ENCODE measurements around the gene OR13C5. TPM values are rescaled to one million over a fixed set of nuclear protein-coding genes. Genes with fewer than 3 reads are reported as not detected.

OR13C5 gene
- total and polyA plus RNA-seq, 7 donors, result not detected

GRCh38 chr9:104556830-104557634, 42.2 kb downstream of the OR13C5 start:
- WGBS, 3 donors, result 86 to 91% (median 88%) methylated on average over 8 of the region's 8 CpGs
- H3K4me3 ChIP-seq, result no peak overlapping the region
- ATAC-seq (no peak), DNase-seq (no peak)
- no peaks in the 10 kb centered on the region for H3K27me3 ChIP-seq (ENCODE audit: insufficient read depth in 3 of 3, low read length in 2 of 3)
- no peak for TF ChIP-seq CTCF (IDR thresholded peaks at IDR 0.05)
- intact Hi-C loops (cut with DNase I), result no loop called here
- H3K36me3 ChIP-seq (ENCODE audit: insufficient read depth in 1 of 2, low read depth in 1 of 2), result no peaks in the 10 kb centered on the region
- no peak overlapping the region for H3K27ac ChIP-seq
- H3K9me3 ChIP-seq, result peaks cover 5% of the 10 kb centered on the region
- H3K4me1 ChIP-seq, result no peaks in the 10 kb centered on the region

DNA sequence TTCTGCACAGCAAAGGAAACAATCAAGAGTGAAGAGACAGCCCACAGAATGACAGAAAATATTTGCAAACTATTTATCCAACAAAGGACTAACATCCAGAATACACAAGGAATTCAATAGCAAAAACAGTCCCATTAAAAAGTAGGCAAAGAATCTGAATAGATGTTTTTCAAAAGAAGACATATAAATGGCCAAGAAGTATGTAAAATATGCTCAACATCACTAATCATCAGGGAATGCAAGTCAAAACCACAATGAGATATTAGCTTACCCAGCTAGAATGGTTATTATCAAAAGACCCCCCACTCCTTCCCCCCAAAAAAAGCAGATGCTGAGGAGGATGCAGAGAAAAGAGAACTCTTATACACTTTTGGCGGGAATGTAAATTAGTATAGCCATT, 43.7 kb downstream of the OR13C5 start:
- Histone ChIP-seq H3K4me3 (no peak overlapping the region), H3K27me3 (ENCODE audit: insufficient read depth in 3 of 3, low read length in 2 of 3) (no peaks in the 10 kb centered on the region), H3K9me3 (peaks cover 5% of the 10 kb centered on the region), H3K4me1 (no peaks in the 10 kb centered on the region), H3K36me3 (ENCODE audit: insufficient read depth in 1 of 2, low read depth in 1 of 2) (no peaks in the 10 kb centered on the region), H3K27ac (no peak overlapping the region)
- DNase-seq (no peak), ATAC-seq (no peak)
- TF ChIP-seq CTCF (IDR thresholded peaks at IDR 0.05), result no peak
- 93 to 100% (median 98%) methylated on average over 1 of the region's 1 CpG for WGBS, 3 donors
- intact Hi-C loops (cut with DNase I), result no loop called here

- DNase-seq (no peak), ATAC-seq (no peak)
- intact Hi-C loops (cut with DNase I), result no loop called here
- Histone ChIP-seq H3K27ac (no peak overlapping the region), H3K36me3 (ENCODE audit: insufficient read depth in 1 of 2, low read depth in 1 of 2) (no peaks in the 10 kb centered on the region), H3K27me3 (ENCODE audit: insufficient read depth in 3 of 3, low read length in 2 of 3) (no peaks in the 10 kb centered on the region), H3K9me3 (no peaks in the 10 kb centered on the region), H3K4me1 (no peaks in the 10 kb centered on the region), H3K4me3 (no peak overlapping the region)
- 19 to 27% (median 21%) methylated on average over 1 of the region's 1 CpG for WGBS, 3 donors
- no peak for TF ChIP-seq CTCF (IDR thresholded peaks at IDR 0.05)
Observed at GRCh38 chr9:104553261-104553660, 46.0 kb downstream of the OR13C5 start.

Other genes starting within 250 kb of the OR13C5 start
- not detected for gene OR13F1, start 95.2 kb downstream of the OR13C5 start, total RNA-seq
- not detected for gene OR13F1, start 95.2 kb downstream of the OR13C5 start, polyA plus RNA-seq
- not detected for gene OR13C4, start 72.2 kb downstream of the OR13C5 start, total RNA-seq
- gene OR13C4, start 72.2 kb downstream of the OR13C5 start, polyA plus RNA-seq, result not detected
- not detected for gene OR13C3, start 62.6 kb downstream of the OR13C5 start, total RNA-seq
- not detected for gene OR13C3, start 62.6 kb downstream of the OR13C5 start, polyA plus RNA-seq
- gene OR13C8, start 30.2 kb downstream of the OR13C5 start, total RNA-seq, result not detected
- not detected for gene OR13C8, start 30.2 kb downstream of the OR13C5 start, polyA plus RNA-seq
- not detected for gene OR13C2, start 6.2 kb upstream of the OR13C5 start, total RNA-seq
- not detected for gene OR13C2, start 6.2 kb upstream of the OR13C5 start, polyA plus RNA-seq
- gene OR13C9, start 18.8 kb upstream of the OR13C5 start, total RNA-seq, result not detected
- not detected for gene OR13C9, start 18.8 kb upstream of the OR13C5 start, polyA plus RNA-seq
- not detected for gene OR13D1, start 95.1 kb upstream of the OR13C5 start, total RNA-seq
- not detected for gene OR13D1, start 95.1 kb upstream of the OR13C5 start, polyA plus RNA-seq
- 10 to 100 TPM in 2 of 4 donors, 1 to 10 TPM in 2; 4.3 to 19.8 (median 9.7) TPM for gene NIPSNAP3A, start 148.3 kb upstream of the OR13C5 start, total RNA-seq
- gene NIPSNAP3A, start 148.3 kb upstream of the OR13C5 start, polyA plus RNA-seq, result 1 to 10 TPM; 7.0 to 9.7 (median 9.3) TPM
- gene NIPSNAP3B, start 164.7 kb upstream of the OR13C5 start, total RNA-seq, result 10 to 100 TPM; 15.1 to 20.3 (median 19.1) TPM
- 10 to 100 TPM in 2 of 3 donors, 1 to 10 TPM in 1; 8.6 to 11.1 (median 10.2) TPM for gene NIPSNAP3B, start 164.7 kb upstream of the OR13C5 start, polyA plus RNA-seq